Hepatocyte (in vitro differentiated cells): ENCODE data around the gene DLG2.

Experiments
- EZH2 ChIP-seq: fragments of 200-600 bp; sonication (generic); IDR thresholded peaks from 2 replicates; pipeline ENCODE4 v1.6.1; 2016; ENCODE audit warnings: antibody characterized with exemption, mild to moderate bottlenecking, borderline replicate concordance
- TF ChIP-seq, protein P1 (sequence below): fragments of 200-600 bp; sonication (generic); IDR thresholded peaks from 2 replicates; pipeline ENCODE4 v1.5.1; 2016; ENCODE audit warnings: antibody characterized with exemption, mild to moderate bottlenecking; ENCODE audit not compliant: poor library complexity

DNA sequence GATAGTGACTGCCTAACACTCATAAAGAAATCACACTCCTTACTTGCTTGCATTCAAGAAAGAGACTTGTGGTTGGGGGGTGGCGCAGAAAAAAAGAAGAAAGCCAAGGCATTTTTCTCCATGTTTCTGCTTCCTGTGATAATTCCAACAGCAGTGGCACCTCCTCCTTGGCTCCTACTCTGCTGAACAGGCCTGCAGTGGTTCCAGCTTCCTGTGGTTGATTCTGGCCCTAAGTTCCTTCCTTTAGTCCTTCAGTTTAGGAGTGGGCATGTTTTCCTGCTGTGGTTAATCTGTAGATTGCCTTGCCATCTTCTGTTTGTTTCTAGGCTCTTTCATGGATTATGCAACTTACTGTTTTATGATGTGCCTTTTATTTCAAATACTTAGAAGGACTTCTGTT is 940.4 kb downstream of the DLG2 start:
- TF ChIP-seq, protein P1, sequence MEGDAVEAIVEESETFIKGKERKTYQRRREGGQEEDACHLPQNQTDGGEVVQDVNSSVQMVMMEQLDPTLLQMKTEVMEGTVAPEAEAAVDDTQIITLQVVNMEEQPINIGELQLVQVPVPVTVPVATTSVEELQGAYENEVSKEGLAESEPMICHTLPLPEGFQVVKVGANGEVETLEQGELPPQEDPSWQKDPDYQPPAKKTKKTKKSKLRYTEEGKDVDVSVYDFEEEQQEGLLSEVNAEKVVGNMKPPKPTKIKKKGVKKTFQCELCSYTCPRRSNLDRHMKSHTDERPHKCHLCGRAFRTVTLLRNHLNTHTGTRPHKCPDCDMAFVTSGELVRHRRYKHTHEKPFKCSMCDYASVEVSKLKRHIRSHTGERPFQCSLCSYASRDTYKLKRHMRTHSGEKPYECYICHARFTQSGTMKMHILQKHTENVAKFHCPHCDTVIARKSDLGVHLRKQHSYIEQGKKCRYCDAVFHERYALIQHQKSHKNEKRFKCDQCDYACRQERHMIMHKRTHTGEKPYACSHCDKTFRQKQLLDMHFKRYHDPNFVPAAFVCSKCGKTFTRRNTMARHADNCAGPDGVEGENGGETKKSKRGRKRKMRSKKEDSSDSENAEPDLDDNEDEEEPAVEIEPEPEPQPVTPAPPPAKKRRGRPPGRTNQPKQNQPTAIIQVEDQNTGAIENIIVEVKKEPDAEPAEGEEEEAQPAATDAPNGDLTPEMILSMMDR: no peak
- TF ChIP-seq EZH2: no peak
